C4-2B (cell line): ENCODE results near the gene CAPNS2.
"Not testable (repeated sequence)": the region's sequence is repeated elsewhere in the genome, so short reads cannot be mapped to it uniquely, and the experiment has no call there.

ENCODE experiments used
- CTCF ChIP-seq: fragments of 450-650 bp; conservative IDR thresholded peaks from 2 replicates; pipeline ENCODE4 v1.5.1; 2017; ENCODE audit warnings: mild to moderate bottlenecking
- ZFX ChIP-seq: fragments of 450-650 bp; IDR thresholded peaks from 2 replicates; pipeline ENCODE4 v1.6.1; 2017

GRCh38 chr16:55615670-55616069, 49.2 kb downstream of the CAPNS2 start:
- not testable (repeated sequence) for TF ChIP-seq CTCF, ZFX
